ENCODE results near the gene FARS2.

FARS2 gene

DNA sequence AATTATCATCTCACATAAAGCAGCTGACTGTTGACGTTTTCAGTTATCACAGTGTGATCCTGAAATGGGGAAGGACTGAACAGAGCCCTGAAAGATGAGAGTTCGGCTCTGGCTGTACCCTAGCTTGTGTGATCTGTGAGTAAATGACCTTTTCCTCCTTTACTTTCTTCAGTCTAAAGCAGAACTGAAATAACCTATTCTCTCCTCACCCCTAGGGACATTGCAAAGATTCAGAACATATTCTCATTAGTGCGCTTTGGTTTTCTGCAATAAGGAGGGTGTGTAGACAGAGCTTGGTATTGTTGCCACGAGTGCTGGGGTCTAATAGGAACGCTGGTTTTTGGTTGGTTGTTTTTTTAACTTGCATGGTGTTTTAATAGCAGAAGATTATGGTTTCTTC lies 16.7 kb downstream of the FARS2 start:
- DNase-seq (no peak), ATAC-seq (ENCODE audit: insufficient read depth, low read depth) (no peak)
- H4K20me1 ChIP-seq (ENCODE audit: insufficient read depth, low read length), result peaks cover 27% of the 10 kb centered on the region; the same call in 1 of the 2 replicates
- no peaks in the 10 kb centered on the region for H3K27me3 ChIP-seq (ENCODE audit: insufficient read depth, low read length, poor library complexity)
- peaks cover 33% of the 10 kb centered on the region for H3K79me2 ChIP-seq (ENCODE audit: insufficient read depth, low read length)
- no peaks in the 10 kb centered on the region for H3K9me3 ChIP-seq (ENCODE audit: insufficient read depth, low read length, severe bottlenecking)
- H2AFZ ChIP-seq (ENCODE audit: low read depth, low read length), result no peak overlapping the region
- no peak overlapping the region for H3K9ac ChIP-seq (ENCODE audit: low read depth, low read length)
- no peak overlapping the region for H3K27ac ChIP-seq (ENCODE audit: low read length)
- no peaks in the 10 kb centered on the region; the same call in 1 of the 2 replicates for H3K36me3 ChIP-seq (ENCODE audit: insufficient read depth, low read length)
- TF ChIP-seq EZH2 (IDR thresholded peaks at IDR 0.05; ENCODE audit: borderline replicate concordance, low read depth, low read length, severe bottlenecking), result no peak
- TF ChIP-seq, protein P1, sequence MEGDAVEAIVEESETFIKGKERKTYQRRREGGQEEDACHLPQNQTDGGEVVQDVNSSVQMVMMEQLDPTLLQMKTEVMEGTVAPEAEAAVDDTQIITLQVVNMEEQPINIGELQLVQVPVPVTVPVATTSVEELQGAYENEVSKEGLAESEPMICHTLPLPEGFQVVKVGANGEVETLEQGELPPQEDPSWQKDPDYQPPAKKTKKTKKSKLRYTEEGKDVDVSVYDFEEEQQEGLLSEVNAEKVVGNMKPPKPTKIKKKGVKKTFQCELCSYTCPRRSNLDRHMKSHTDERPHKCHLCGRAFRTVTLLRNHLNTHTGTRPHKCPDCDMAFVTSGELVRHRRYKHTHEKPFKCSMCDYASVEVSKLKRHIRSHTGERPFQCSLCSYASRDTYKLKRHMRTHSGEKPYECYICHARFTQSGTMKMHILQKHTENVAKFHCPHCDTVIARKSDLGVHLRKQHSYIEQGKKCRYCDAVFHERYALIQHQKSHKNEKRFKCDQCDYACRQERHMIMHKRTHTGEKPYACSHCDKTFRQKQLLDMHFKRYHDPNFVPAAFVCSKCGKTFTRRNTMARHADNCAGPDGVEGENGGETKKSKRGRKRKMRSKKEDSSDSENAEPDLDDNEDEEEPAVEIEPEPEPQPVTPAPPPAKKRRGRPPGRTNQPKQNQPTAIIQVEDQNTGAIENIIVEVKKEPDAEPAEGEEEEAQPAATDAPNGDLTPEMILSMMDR (IDR thresholded peaks at IDR 0.05; ENCODE audit: borderline replicate concordance, extremely low read depth, low read length, poor library complexity, severe bottlenecking), result no peak
- peaks cover 9% of the 10 kb centered on the region for H3K4me1 ChIP-seq (ENCODE audit: insufficient read depth, low read length)
- H3K4me3 ChIP-seq (ENCODE audit: low read depth in 1 of 2, low read length in 2 of 2), result no peak overlapping the region
- H3K4me2 ChIP-seq (ENCODE audit: insufficient read depth, low read length), result no peak overlapping the region

DNA sequence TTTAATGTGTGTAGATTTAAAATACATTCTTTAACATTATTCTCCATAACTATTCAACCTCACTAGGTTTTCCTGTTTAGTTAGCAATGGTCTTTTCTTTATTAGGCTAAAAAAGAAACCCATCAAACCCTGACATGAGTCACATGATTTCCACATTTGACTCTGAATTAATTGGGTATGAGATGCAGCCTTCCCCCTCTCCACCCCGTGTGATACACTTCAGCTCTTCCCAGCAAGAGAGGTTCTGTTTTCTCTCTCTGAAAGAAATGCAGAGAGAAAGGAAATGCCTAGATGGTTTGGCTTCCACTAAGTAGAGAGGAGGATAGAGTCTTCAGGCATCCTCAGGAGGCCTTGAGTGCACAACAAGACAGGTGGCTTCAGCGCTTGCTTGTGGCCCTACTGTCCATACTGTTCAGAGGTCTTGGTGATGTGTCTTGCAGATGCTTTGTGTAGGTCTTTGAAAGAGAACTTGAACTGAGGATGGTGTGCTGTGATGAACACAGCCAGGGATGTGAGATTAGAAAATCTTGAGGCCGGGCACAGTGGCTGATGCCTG lies 17.3 kb downstream of the FARS2 start:
- TF ChIP-seq EZH2 (IDR thresholded peaks at IDR 0.05; ENCODE audit: borderline replicate concordance, low read depth, low read length, severe bottlenecking), result no peak
- TF ChIP-seq, protein P1 (IDR thresholded peaks at IDR 0.05; ENCODE audit: borderline replicate concordance, extremely low read depth, low read length, poor library complexity, severe bottlenecking), result no peak
- DNase-seq (no peak), ATAC-seq (ENCODE audit: insufficient read depth, low read depth) (no peak)
- Histone ChIP-seq H3K9me3 (ENCODE audit: insufficient read depth, low read length, severe bottlenecking) (no peaks in the 10 kb centered on the region), H3K9ac (ENCODE audit: low read depth, low read length) (no peak overlapping the region), H3K27ac (ENCODE audit: low read length) (no peak overlapping the region), H3K4me3 (ENCODE audit: low read depth in 1 of 2, low read length in 2 of 2) (no peak overlapping the region), H2AFZ (ENCODE audit: low read depth, low read length) (no peak overlapping the region), H3K79me2 (ENCODE audit: insufficient read depth, low read length) (peaks cover 31% of the 10 kb centered on the region), H3K4me1 (ENCODE audit: insufficient read depth, low read length) (peaks cover 9% of the 10 kb centered on the region), H3K27me3 (ENCODE audit: insufficient read depth, low read length, poor library complexity) (no peaks in the 10 kb centered on the region), H3K36me3 (ENCODE audit: insufficient read depth, low read length) (no peaks in the 10 kb centered on the region; the same call in 1 of the 2 replicates), H4K20me1 (ENCODE audit: insufficient read depth, low read length) (peaks cover 27% of the 10 kb centered on the region; the same call in 1 of the 2 replicates), H3K4me2 (ENCODE audit: insufficient read depth, low read length) (no peak overlapping the region)

DNA sequence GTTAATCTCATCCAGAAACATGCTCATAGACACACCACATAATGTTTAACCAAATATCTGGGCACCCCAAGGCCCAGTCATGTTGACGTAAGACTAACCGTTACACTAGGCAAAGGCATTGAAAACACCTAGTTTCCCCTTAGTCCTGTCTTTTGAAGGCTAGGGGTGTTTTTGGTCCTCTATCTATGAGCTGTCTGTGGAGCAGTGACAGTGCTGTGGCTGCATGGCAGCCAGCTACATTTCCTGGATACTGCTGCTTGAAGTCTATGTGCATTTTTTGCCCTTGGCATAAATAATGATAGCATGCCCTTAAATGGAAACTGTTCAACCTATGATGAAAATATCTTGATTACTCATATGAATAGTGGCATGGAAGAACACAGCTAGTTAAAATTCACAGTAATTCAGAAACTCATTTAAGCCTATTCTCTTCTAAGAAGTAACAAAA lies 18.6 kb downstream of the FARS2 start:
- Histone ChIP-seq H3K27me3 (ENCODE audit: insufficient read depth, low read length, poor library complexity) (no peaks in the 10 kb centered on the region), H3K9ac (ENCODE audit: low read depth, low read length) (no peak overlapping the region), H3K36me3 (ENCODE audit: insufficient read depth, low read length) (no peaks in the 10 kb centered on the region; the same call in 1 of the 2 replicates), H4K20me1 (ENCODE audit: insufficient read depth, low read length) (peaks cover 28% of the 10 kb centered on the region), H3K9me3 (ENCODE audit: insufficient read depth, low read length, severe bottlenecking) (no peaks in the 10 kb centered on the region), H3K79me2 (ENCODE audit: insufficient read depth, low read length) (peaks cover 23% of the 10 kb centered on the region), H2AFZ (ENCODE audit: low read depth, low read length) (no peak overlapping the region), H3K4me1 (ENCODE audit: insufficient read depth, low read length) (no peaks in the 10 kb centered on the region), H3K4me2 (ENCODE audit: insufficient read depth, low read length) (no peak overlapping the region), H3K4me3 (ENCODE audit: low read depth in 1 of 2, low read length in 2 of 2) (no peak overlapping the region), H3K27ac (ENCODE audit: low read length) (no peak overlapping the region)
- DNase-seq (no peak), ATAC-seq (ENCODE audit: insufficient read depth, low read depth) (no peak)
- no peak for TF ChIP-seq EZH2 (IDR thresholded peaks at IDR 0.05; ENCODE audit: borderline replicate concordance, low read depth, low read length, severe bottlenecking)
- TF ChIP-seq, protein P1 (IDR thresholded peaks at IDR 0.05; ENCODE audit: borderline replicate concordance, extremely low read depth, low read length, poor library complexity, severe bottlenecking), result no peak
